Mammary epithelial cell (primary cell): ENCODE results near the gene CMAS.

ENCODE experiments used
- CTCF ChIP-seq, 2 donors: IDR thresholded peaks in 1 of 2; conservative IDR thresholded peaks in 1 of 2; 2 replicates each; pipeline ENCODE4 v1.5.1; 2011 to 2012; ENCODE audit warnings: inconsistent platforms in 2 of 2, low read length in 2 of 2, mild to moderate bottlenecking in 2 of 2, control low read depth in 1 of 2, low read depth in 1 of 2; ENCODE audit not compliant: insufficient read depth in 1 of 2; ENCODE audit errors: extremely low read depth in 1 of 2
- EZH2 ChIP-seq: IDR thresholded peaks from 2 replicates; pipeline ENCODE4 v1.6.1; 2012; ENCODE audit warnings: low read length, inconsistent platforms, borderline replicate concordance

GRCh38 chr12:22046968-22047390 is 961 bp downstream of the CMAS start:
- no peak for TF ChIP-seq CTCF (conservative IDR thresholded peaks at IDR 0.05 in 1 of 2, IDR thresholded peaks at IDR 0.05 in 1 of 2; ENCODE audit: extremely low read depth in 1 of 2, insufficient read depth in 1 of 2, low read depth in 1 of 2, low read length in 2 of 2)
- no peak for TF ChIP-seq EZH2
